Stimulated activated CD8-positive, alpha-beta memory T cell treated with anti-CD3 and anti-CD28 coated beads, Interleukin-12 subunit alpha, Interleukin-12 subunit beta, amount 100 ng/mL, for 4 hours (primary cell): ENCODE measurements around the gene HMCN2.

Experiments used
- DNase-seq: peaks from one replicate; pipeline ENCODE4 v3.0.0-alpha.2; 2020; ENCODE audit warnings: low read depth

The HMCN2 gene

GRCh38 chr9:130417602-130418001 lies 152.0 kb downstream of the HMCN2 start:
- DNase-seq: no peak

GRCh38 chr9:130418776-130419175 lies 153.2 kb downstream of the HMCN2 start:
- no peak for DNase-seq

- no peak for DNase-seq
Measured at GRCh38 chr9:130419521-130420035, 154.0 kb downstream of the HMCN2 start.

GRCh38 chr9:130421154-130421801 lies 155.7 kb downstream of the HMCN2 start:
- DNase-seq: no peak

GRCh38 chr9:130421802-130422276 lies 156.3 kb downstream of the HMCN2 start:
- no peak for DNase-seq

GRCh38 chr9:130422546-130422945 lies 157.0 kb downstream of the HMCN2 start:
- no peak for DNase-seq

- DNase-seq: no peak
Measured at GRCh38 chr9:130423272-130423671, 157.7 kb downstream of the HMCN2 start.

- no peak for DNase-seq
Measured at GRCh38 chr9:130424595-130425454, 159.3 kb downstream of the HMCN2 start.

GRCh38 chr9:130425741-130426466 lies 160.3 kb downstream of the HMCN2 start:
- DNase-seq: no peak

- DNase-seq: no peak
Measured at GRCh38 chr9:130426467-130426773, 160.9 kb downstream of the HMCN2 start.

GRCh38 chr9:130426883-130427282 lies 161.3 kb downstream of the HMCN2 start:
- DNase-seq: no peak

GRCh38 chr9:130427326-130427725 lies 161.8 kb downstream of the HMCN2 start:
- no peak for DNase-seq

GRCh38 chr9:130428086-130428665 lies 162.6 kb downstream of the HMCN2 start:
- DNase-seq: no peak

GRCh38 chr9:130429381-130429780 lies 163.8 kb downstream of the HMCN2 start:
- DNase-seq: no peak

- DNase-seq: no peak
Measured at GRCh38 chr9:130429831-130430230, 164.3 kb downstream of the HMCN2 start.

GRCh38 chr9:130430232-130430631 lies 164.7 kb downstream of the HMCN2 start:
- DNase-seq: no peak

- no peak for DNase-seq
Measured at GRCh38 chr9:130430734-130431535, 165.4 kb downstream of the HMCN2 start.

- no peak for DNase-seq
Measured at GRCh38 chr9:130431536-130432303, 166.2 kb downstream of the HMCN2 start.

- DNase-seq: no peak
Measured at GRCh38 chr9:130432362-130432761, 166.8 kb downstream of the HMCN2 start.

GRCh38 chr9:130432796-130433167 lies 167.2 kb downstream of the HMCN2 start:
- DNase-seq: no peak
